IMR-90 (cell line): ENCODE data around the gene DOCK9. TPM values are rescaled to one million over a fixed set of nuclear protein-coding genes. Genes with fewer than 3 reads are reported as not detected.

Experiments used
- ATAC-seq: fragments of 200-7000 bp; cut with Tn5 transposase; 2 replicates; pipeline ENCODE4 v1.9.1; 2020; ENCODE audit warnings: low read depth, mild to moderate bottlenecking, moderate library complexity
- BruUV-seq: library from RNA; stranded (reverse); fragments of 400-500 nt; replicated peaks from 2 replicates; lab custom pipeline; 2021; lab: Mats Ljungman, UMichigan
- CTCF ChIA-PET: fragments of 300-600 bp; formaldehyde crosslinking; extraction: SDS; loops from one replicate; lab custom pipeline; 2021; ENCODE audit warnings: antibody characterized with exemption; lab: Yijun Ruan, JAX
- POLR2A ChIA-PET: fragments of 300-600 bp; sonication (Branson Sonifier 250); formaldehyde crosslinking; loops from one replicate; lab custom pipeline; 2022; ENCODE audit warnings: antibody characterized with exemption; ENCODE audit not compliant: unreplicated experiment; lab: Charles Lee
- DNase-seq: peaks from one replicate; pipeline ENCODE4 v3.0.0; 2013
- H2AFZ ChIP-seq: replicated peaks from 2 replicates; pipeline ENCODE3; 2013; ENCODE audit warnings: low read length, mild to moderate bottlenecking; ENCODE audit not compliant: poor library complexity
- H2AK5ac ChIP-seq: 2 replicates; pipeline ENCODE4 v1.6.1; 2013; ENCODE audit warnings: low read depth, low read length, inconsistent platforms
- H2AK9ac ChIP-seq: replicated peaks from 2 replicates; pipeline ENCODE3; 2013; ENCODE audit warnings: mild to moderate bottlenecking, low read depth, low read length, moderate library complexity; ENCODE audit not compliant: poor library complexity
- H2BK120ac ChIP-seq: 2 replicates; pipeline ENCODE4 v1.6.1; 2013; ENCODE audit warnings: low read depth, low read length, inconsistent platforms
- H2BK15ac ChIP-seq: 3 replicates; pipeline ENCODE4 v1.6.1; 2013; ENCODE audit warnings: low read depth, low read length, inconsistent platforms
- H2BK20ac ChIP-seq: 2 replicates; pipeline ENCODE4 v1.6.1; 2013; ENCODE audit warnings: low read depth, mild to moderate bottlenecking, inconsistent platforms, low read length, moderate library complexity
- H2BK5ac ChIP-seq: 2 replicates; pipeline ENCODE4 v1.6.1; 2013; ENCODE audit warnings: mild to moderate bottlenecking, low read depth, low read length, inconsistent platforms; ENCODE audit not compliant: poor library complexity, severe bottlenecking
- H3K14ac ChIP-seq: replicated peaks from 2 replicates; pipeline ENCODE4 v1.6.1; 2013; ENCODE audit warnings: low read depth, low read length, inconsistent platforms
- H3K18ac ChIP-seq: 2 replicates; pipeline ENCODE4 v1.6.1; 2013; ENCODE audit warnings: low read depth, low read length, control low read depth
- H3K23ac ChIP-seq: 2 replicates; pipeline ENCODE4 v1.6.1; 2013; ENCODE audit warnings: low read depth, low read length, inconsistent platforms
- H3K27ac ChIP-seq: 2 replicates; pipeline ENCODE4 v1.5.1; 2013; ENCODE audit warnings: mild to moderate bottlenecking, control low read depth, low read length; ENCODE audit not compliant: insufficient read depth
- H3K27me3 ChIP-seq: 2 replicates; pipeline ENCODE4 v1.6.1; 2013; ENCODE audit warnings: low read length; ENCODE audit not compliant: control insufficient read depth, insufficient read depth
- H3K36me3 ChIP-seq: 2 replicates; pipeline ENCODE4 v1.6.1; 2013; ENCODE audit warnings: low read length, mixed read lengths; ENCODE audit not compliant: control insufficient read depth, insufficient read depth
- H3K4ac ChIP-seq: 2 replicates; pipeline ENCODE4 v1.6.1; 2013; ENCODE audit warnings: low read depth, low read length, inconsistent platforms
- H3K4me1 ChIP-seq: 2 replicates; pipeline ENCODE4 v1.6.1; 2013; ENCODE audit warnings: low read length, mixed read lengths; ENCODE audit not compliant: control insufficient read depth, insufficient read depth
- H3K4me2 ChIP-seq: 2 replicates; pipeline ENCODE4 v1.6.1; 2013; ENCODE audit warnings: low read depth, mild to moderate bottlenecking, control low read depth, low read length, moderate library complexity
- H3K4me3 ChIP-seq: 2 replicates; pipeline ENCODE4 v1.5.1; 2013; ENCODE audit warnings: low read depth, mild to moderate bottlenecking, control low read depth, low read length, moderate library complexity; ENCODE audit not compliant: insufficient read depth
- H3K56ac ChIP-seq: 2 replicates; pipeline ENCODE4 v1.6.1; 2013; ENCODE audit warnings: low read length, inconsistent platforms; ENCODE audit not compliant: insufficient read depth; ENCODE audit errors: extremely low read depth
- H3K79me1 ChIP-seq, 2 experiments: 2 replicates each; pipeline ENCODE4 v1.6.1; 2013; ENCODE audit warnings: low read length in 2 of 2, inconsistent platforms in 1 of 2, low read depth in 1 of 2
- H3K9ac ChIP-seq: 2 replicates; pipeline ENCODE4 v1.6.1; 2013; ENCODE audit warnings: low read depth, low read length, control low read depth
- H3K9me1 ChIP-seq: 2 replicates; pipeline ENCODE4 v1.6.1; 2013; ENCODE audit warnings: low read length, inconsistent platforms; ENCODE audit not compliant: insufficient read depth
- H3K9me3 ChIP-seq: 2 replicates; pipeline ENCODE4 v1.6.1; 2013; ENCODE audit warnings: low read length; ENCODE audit not compliant: control insufficient read depth, insufficient read depth
- H4K20me1 ChIP-seq: 2 replicates; pipeline ENCODE4 v1.6.1; 2013; ENCODE audit warnings: low read length, inconsistent platforms; ENCODE audit not compliant: insufficient read depth
- H4K5ac ChIP-seq: 2 replicates; pipeline ENCODE4 v1.6.1; 2013; ENCODE audit warnings: mild to moderate bottlenecking, low read depth, low read length, control low read depth
- H4K8ac ChIP-seq, 2 experiments: 2 replicates each; pipeline ENCODE4 v1.6.1; 2013; ENCODE audit warnings: low read depth in 2 of 2, low read length in 2 of 2, control low read depth in 1 of 2, inconsistent platforms in 1 of 2
- H4K91ac ChIP-seq: 2 replicates; pipeline ENCODE4 v1.6.1; 2013; ENCODE audit warnings: low read depth, low read length, inconsistent platforms; ENCODE audit not compliant: insufficient read depth
- CEBPB ChIP-seq: IDR thresholded peaks from 2 replicates; pipeline ENCODE4 v1.6.1; 2012; ENCODE audit warnings: low read depth, low read length, improper control_type of control experiment
- CHD1 ChIP-seq: IDR thresholded peaks from 2 replicates; pipeline ENCODE4 v1.6.1; 2012; ENCODE audit warnings: low read depth, low read length, improper control_type of control experiment
- FOS ChIP-seq: fragments of 150-350 bp; IDR thresholded peaks from 2 replicates; pipeline ENCODE4 v1.6.1; 2016; ENCODE audit warnings: low read depth, low read length
- MAFK ChIP-seq: IDR thresholded peaks from 2 replicates; pipeline ENCODE4 v1.6.1; 2012; ENCODE audit warnings: low read depth, low read length, improper control_type of control experiment
- MAZ ChIP-seq: IDR thresholded peaks from 2 replicates; pipeline ENCODE4 v1.6.1; 2012; ENCODE audit warnings: low read depth, mild to moderate bottlenecking, low read length, improper control_type of control experiment, moderate library complexity, borderline replicate concordance
- MXI1 ChIP-seq: IDR thresholded peaks from 2 replicates; pipeline ENCODE4 v1.6.1; 2012; ENCODE audit warnings: low read depth, mild to moderate bottlenecking, low read length, moderate library complexity, borderline replicate concordance
- NFE2L2 ChIP-seq: fragments of 150-350 bp; IDR thresholded peaks from 2 replicates; pipeline ENCODE4 v1.6.1; 2016; ENCODE audit warnings: low read depth, mild to moderate bottlenecking, low read length
- POLR2A ChIP-seq: IDR thresholded peaks from 2 replicates; pipeline ENCODE4 v1.6.1; 2012; ENCODE audit warnings: mild to moderate bottlenecking, low read depth, low read length
- RAD21 ChIP-seq: IDR thresholded peaks from 2 replicates; pipeline ENCODE4 v1.6.1; 2012; ENCODE audit warnings: low read length, improper control_type of control experiment
- RCOR1 ChIP-seq: IDR thresholded peaks from 2 replicates; pipeline ENCODE4 v1.6.1; 2012; ENCODE audit warnings: mild to moderate bottlenecking, low read length, improper control_type of control experiment; ENCODE audit not compliant: insufficient replicate concordance
- RFX5 ChIP-seq: IDR thresholded peaks from 2 replicates; pipeline ENCODE4 v1.8.0; 2012; ENCODE audit warnings: low read depth, mild to moderate bottlenecking, low read length, moderate library complexity
- SMC3 ChIP-seq: fragments of 150-350 bp; IDR thresholded peaks from 2 replicates; pipeline ENCODE4 v1.6.1; 2016; ENCODE audit warnings: low read depth, mild to moderate bottlenecking, antibody characterized with exemption, low read length, moderate library complexity
- WGBS, 2 experiments: methylation state at CpG; one replicate each; pipeline versions ENCODE4 v1.1.5 to v1.1.7; 2013; ENCODE audit warnings: missing lambda C conversion rate in 2 of 2; ENCODE audit not compliant: insufficient read length in 1 of 2; ENCODE audit errors: extremely low coverage in 2 of 2; 5-methylcytosine and 5-hydroxymethylcytosine counted together
- dilution Hi-C: fragments of 300-500 bp; cut with HindIII; formaldehyde crosslinking; loops from one replicate; pipeline ENCODE4 v1.14.3; 2018; ENCODE audit warnings: low sequenced_read_pairs; ENCODE audit not compliant: unreplicated experiment
- in situ Hi-C: fragments of 300-500 bp; cut with MboI; formaldehyde crosslinking; loops from 3 replicates; pipeline ENCODE4 v1.14.3; 2019; ENCODE audit warnings: low sequenced_read_pairs, inconsistent platforms, mixed read lengths
- intact Hi-C: fragments of 100-400 bp; cut with micrococcal nuclease; formaldehyde crosslinking; loops from 2 replicates; pipeline ENCODE4 v1.10.0; 2022
- polyA plus RNA-seq, 3 experiments: library from polyadenylated mRNA; depleted of rRNA; stranded (reverse); fragments of >200 nt; gene quantifications; 2 replicates each; pipeline ENCODE4 v1.2.3, GENCODE V29; 2012; ENCODE audit warnings: low replicate concordance in 1 of 3
- total RNA-seq: library from RNA; depleted of rRNA; stranded (reverse); fragments of >200 nt; gene quantifications from 2 replicates; pipeline ENCODE4 v1.2.3, GENCODE V29; 2012
- TF ChIP-seq, protein P1 (sequence below): fragments of 150-350 bp; IDR thresholded peaks from 2 replicates; pipeline ENCODE4 v1.6.1; 2016; ENCODE audit warnings: low read depth, mild to moderate bottlenecking, low read length, moderate library complexity, borderline replicate concordance
- TF ChIP-seq, protein P2 (sequence below): fragments of 150-350 bp; IDR thresholded peaks from 2 replicates; pipeline ENCODE4 v1.6.1; 2017; ENCODE audit warnings: mild to moderate bottlenecking, antibody characterized with exemption, low read length, low read depth

The DOCK9 gene
- total and polyA plus RNA-seq, 2 of the 4 experiments (the other 2 are of a cell fraction): 4.8 to 7.2 TPM

DNA sequence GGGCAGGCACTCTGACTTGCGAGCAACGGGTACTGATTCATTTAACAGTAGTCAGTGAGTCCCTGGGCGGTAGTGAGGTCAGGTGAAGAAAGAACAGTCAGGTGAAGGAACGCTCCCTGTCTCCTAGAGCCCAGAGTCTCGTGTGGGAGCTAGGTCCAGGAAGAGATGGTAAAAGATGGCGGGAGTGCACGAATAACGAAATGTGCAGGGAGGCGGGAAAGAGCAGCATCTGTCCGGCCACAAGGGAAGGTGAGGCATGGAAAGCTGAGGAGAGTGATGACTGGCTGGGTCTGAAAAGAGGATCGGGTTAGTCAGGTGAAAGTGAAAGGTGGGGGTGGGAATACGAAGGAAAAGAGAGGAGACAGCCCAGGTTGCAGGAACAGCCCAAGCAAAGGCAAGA, 161.5 kb downstream of the DOCK9 start:
- POLR2A ChIA-PET: no interaction called here
- Histone ChIP-seq H2BK120ac (no peak overlapping the region), H3K4me1 (no peaks in the 10 kb centered on the region), H2AK5ac (no peak overlapping the region), H2BK5ac (no peak overlapping the region), H2BK20ac (no peak overlapping the region), H4K8ac (no peak overlapping the region), H3K36me3 (no peaks in the 10 kb centered on the region), H3K4ac (no peak overlapping the region), H3K27ac (no peak overlapping the region), H4K20me1 (no peaks in the 10 kb centered on the region), H3K9me3 (no peaks in the 10 kb centered on the region), H3K23ac (no peak overlapping the region), H3K18ac (no peak overlapping the region), H3K79me1 (no peaks in the 10 kb centered on the region), H2AK9ac (no peak overlapping the region), H3K14ac (no peak overlapping the region), H3K4me3 (no peak overlapping the region), H3K4me2 (no peak overlapping the region), H3K9me1 (0 out of 2 replicates have a peak, but pooled peaks cover 2% of the 10 kb centered on the region), H2AFZ (no peak overlapping the region), H4K91ac (no peak overlapping the region), H2BK15ac (no peak overlapping the region), H4K5ac (no peak overlapping the region), H3K56ac (no peak overlapping the region), H3K9ac (no peak overlapping the region), H3K27me3 (no peaks in the 10 kb centered on the region)
- ATAC-seq (no peak), DNase-seq (no peak)
- TF ChIP-seq, protein P1, sequence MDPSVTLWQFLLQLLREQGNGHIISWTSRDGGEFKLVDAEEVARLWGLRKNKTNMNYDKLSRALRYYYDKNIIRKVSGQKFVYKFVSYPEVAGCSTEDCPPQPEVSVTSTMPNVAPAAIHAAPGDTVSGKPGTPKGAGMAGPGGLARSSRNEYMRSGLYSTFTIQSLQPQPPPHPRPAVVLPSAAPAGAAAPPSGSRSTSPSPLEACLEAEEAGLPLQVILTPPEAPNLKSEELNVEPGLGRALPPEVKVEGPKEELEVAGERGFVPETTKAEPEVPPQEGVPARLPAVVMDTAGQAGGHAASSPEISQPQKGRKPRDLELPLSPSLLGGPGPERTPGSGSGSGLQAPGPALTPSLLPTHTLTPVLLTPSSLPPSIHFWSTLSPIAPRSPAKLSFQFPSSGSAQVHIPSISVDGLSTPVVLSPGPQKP: no peak
- no peak for TF ChIP-seq CEBPB
- no peak for TF ChIP-seq NFE2L2
- no peak for TF ChIP-seq MXI1
- no peak for TF ChIP-seq RCOR1
- TF ChIP-seq RFX5: no peak
- no peak for TF ChIP-seq FOS
- TF ChIP-seq, protein P2, sequence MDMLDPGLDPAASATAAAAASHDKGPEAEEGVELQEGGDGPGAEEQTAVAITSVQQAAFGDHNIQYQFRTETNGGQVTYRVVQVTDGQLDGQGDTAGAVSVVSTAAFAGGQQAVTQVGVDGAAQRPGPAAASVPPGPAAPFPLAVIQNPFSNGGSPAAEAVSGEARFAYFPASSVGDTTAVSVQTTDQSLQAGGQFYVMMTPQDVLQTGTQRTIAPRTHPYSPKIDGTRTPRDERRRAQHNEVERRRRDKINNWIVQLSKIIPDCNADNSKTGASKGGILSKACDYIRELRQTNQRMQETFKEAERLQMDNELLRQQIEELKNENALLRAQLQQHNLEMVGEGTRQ: no peak
- no peak for TF ChIP-seq RAD21
- TF ChIP-seq CHD1: no peak
- no peak for TF ChIP-seq MAZ
- TF ChIP-seq POLR2A: no peak
- TF ChIP-seq MAFK: no peak
- TF ChIP-seq SMC3: no peak
- in situ Hi-C loops: no loop called here
- 91% methylated on average over 10 of the region's 12 CpGs; no CpG with 5 or more reads in 1 of the 2 experiments for WGBS, 2 experiments
- BruUV-seq: no TSS peak
- intact Hi-C loops: no loop called here
- dilution Hi-C loops: no loop called here
- CTCF ChIA-PET: no interaction called here
